ENCODE measurements around the gene ZNF644.

- TF ChIP-seq EZH2phosphoT487 (IDR thresholded peaks at IDR 0.05; ENCODE audit: borderline replicate concordance, low read length) (no peak), CTCF (conservative IDR thresholded peaks at IDR 0.05; ENCODE audit: low read depth, low read length) (no peak)
Observed at GRCh38 chr1:91038582-91038981, 16.7 kb upstream of the ZNF644 start.

Measured in PC-3 (cell line).